ENCODE results near the gene NMS. TPM values are rescaled to one million over a fixed set of nuclear protein-coding genes. Genes with fewer than 3 reads are reported as not detected.

Gene NMS
- total RNA-seq, 1 experiment from 2014 or later: not detected

GRCh38 chr2:100485396-100485795, 15.1 kb downstream of the NMS start:
- no TSS peak for BruUV-seq (replicated peaks)
- intact Hi-C loops (cut with micrococcal nuclease; ENCODE audit: unreplicated experiment): no loop called here
- DNase-seq (ENCODE audit: low spot score): no peak
- no peaks in the 10 kb centered on the region for H3K9me3 ChIP-seq (ENCODE audit: low read depth, low read length, poor library complexity, severe bottlenecking)
- no peak overlapping the region for H3K27ac ChIP-seq (ENCODE audit: low read depth, low read length, poor library complexity, severe bottlenecking)
- H3K36me3 ChIP-seq (ENCODE audit: insufficient read depth, low read length, poor library complexity, severe bottlenecking): no peaks in the 10 kb centered on the region
- no peaks in the 10 kb centered on the region for H3K4me1 ChIP-seq (ENCODE audit: insufficient read depth, low read length, poor library complexity, severe bottlenecking)
- H3K4me3 ChIP-seq (ENCODE audit: low read depth, low read length, poor library complexity, severe bottlenecking): no peak overlapping the region
- ChIA-PET POLR2A (ENCODE audit: low non-redundant PET) (no interaction called here), CTCF (no interaction called here)
- peaks cover 9% of the 10 kb centered on the region for H3K27me3 ChIP-seq (replicated peaks; ENCODE audit: insufficient read depth, low read depth, low read length, poor library complexity)
- TF ChIP-seq, protein P1, sequence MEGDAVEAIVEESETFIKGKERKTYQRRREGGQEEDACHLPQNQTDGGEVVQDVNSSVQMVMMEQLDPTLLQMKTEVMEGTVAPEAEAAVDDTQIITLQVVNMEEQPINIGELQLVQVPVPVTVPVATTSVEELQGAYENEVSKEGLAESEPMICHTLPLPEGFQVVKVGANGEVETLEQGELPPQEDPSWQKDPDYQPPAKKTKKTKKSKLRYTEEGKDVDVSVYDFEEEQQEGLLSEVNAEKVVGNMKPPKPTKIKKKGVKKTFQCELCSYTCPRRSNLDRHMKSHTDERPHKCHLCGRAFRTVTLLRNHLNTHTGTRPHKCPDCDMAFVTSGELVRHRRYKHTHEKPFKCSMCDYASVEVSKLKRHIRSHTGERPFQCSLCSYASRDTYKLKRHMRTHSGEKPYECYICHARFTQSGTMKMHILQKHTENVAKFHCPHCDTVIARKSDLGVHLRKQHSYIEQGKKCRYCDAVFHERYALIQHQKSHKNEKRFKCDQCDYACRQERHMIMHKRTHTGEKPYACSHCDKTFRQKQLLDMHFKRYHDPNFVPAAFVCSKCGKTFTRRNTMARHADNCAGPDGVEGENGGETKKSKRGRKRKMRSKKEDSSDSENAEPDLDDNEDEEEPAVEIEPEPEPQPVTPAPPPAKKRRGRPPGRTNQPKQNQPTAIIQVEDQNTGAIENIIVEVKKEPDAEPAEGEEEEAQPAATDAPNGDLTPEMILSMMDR (conservative IDR thresholded peaks at IDR 0.05; ENCODE audit: low read depth, low read length): no peak
- TF ChIP-seq EZH2 (IDR thresholded peaks at IDR 0.05; ENCODE audit: borderline replicate concordance, low read depth, low read length, poor library complexity, severe bottlenecking): no peak

DNA sequence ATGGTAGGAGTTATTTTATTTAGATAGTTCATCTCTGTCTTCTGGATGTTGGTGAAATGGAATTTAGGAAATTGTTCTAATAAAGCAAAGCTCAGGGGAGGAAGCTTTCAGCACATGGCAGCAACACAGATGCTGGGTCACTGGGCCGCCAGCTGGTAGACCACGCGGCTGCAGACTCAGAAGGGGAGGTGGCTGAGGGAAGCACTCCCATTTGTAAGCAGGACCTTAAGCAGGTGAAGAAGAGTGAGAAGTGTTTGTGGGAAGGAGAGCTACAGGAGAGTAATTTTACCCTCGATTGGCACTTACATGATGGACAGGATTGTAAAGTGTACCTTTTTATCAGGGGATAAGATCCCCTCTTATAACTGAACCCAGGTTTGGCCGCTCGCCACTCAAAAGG, 24.4 kb downstream of the NMS start:
- POLR2A ChIA-PET (ENCODE audit: low non-redundant PET): no interaction called here

DNA sequence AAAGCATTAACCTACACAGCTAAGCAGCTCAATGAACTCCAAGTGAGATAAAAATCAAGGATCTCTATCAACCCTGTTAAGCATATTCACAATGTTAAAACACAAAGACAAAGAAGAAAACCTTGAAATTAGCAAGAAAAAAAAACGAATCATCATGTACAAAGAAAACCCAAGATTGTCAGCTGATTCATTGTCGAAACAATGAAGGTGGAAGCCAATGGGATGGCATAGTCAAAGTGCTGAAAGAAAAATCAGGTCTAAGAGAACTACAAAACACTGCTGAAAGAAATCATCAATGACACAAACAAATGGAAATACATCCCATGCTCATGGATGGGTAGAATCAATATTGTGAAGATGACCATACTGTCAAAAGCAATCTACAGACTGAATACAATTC, 32.5 kb downstream of the NMS start:
- no peaks in the 10 kb centered on the region for H3K36me3 ChIP-seq (ENCODE audit: insufficient read depth, low read length, poor library complexity, severe bottlenecking)
- ChIA-PET POLR2A (ENCODE audit: low non-redundant PET) (no interaction called here), CTCF (no interaction called here)
- intact Hi-C loops (cut with micrococcal nuclease; ENCODE audit: unreplicated experiment): no loop called here
- peaks cover 5% of the 10 kb centered on the region for H3K9me3 ChIP-seq (ENCODE audit: low read depth, low read length, poor library complexity, severe bottlenecking)
- no TSS peak for BruUV-seq (replicated peaks)
- H3K27me3 ChIP-seq (replicated peaks; ENCODE audit: insufficient read depth, low read depth, low read length, poor library complexity): no peaks in the 10 kb centered on the region
- H3K27ac ChIP-seq (ENCODE audit: low read depth, low read length, poor library complexity, severe bottlenecking): no peak overlapping the region
- H3K4me1 ChIP-seq (ENCODE audit: insufficient read depth, low read length, poor library complexity, severe bottlenecking): no peaks in the 10 kb centered on the region
- no peak for TF ChIP-seq EZH2 (IDR thresholded peaks at IDR 0.05; ENCODE audit: borderline replicate concordance, low read depth, low read length, poor library complexity, severe bottlenecking)
- TF ChIP-seq, protein P1 (conservative IDR thresholded peaks at IDR 0.05; ENCODE audit: low read depth, low read length): no peak
- no peak for DNase-seq (ENCODE audit: low spot score)
- H3K4me3 ChIP-seq (ENCODE audit: low read depth, low read length, poor library complexity, severe bottlenecking): no peak overlapping the region

More for the DNA sequence above, 24.4 kb downstream of the NMS start:
- no peak for DNase-seq (ENCODE audit: low spot score)
- no TSS peak for BruUV-seq (replicated peaks)
- no peaks in the 10 kb centered on the region for H3K4me1 ChIP-seq (ENCODE audit: insufficient read depth, low read length, poor library complexity, severe bottlenecking)
- no peaks in the 10 kb centered on the region for H3K9me3 ChIP-seq (ENCODE audit: low read depth, low read length, poor library complexity, severe bottlenecking)
- no peak overlapping the region for H3K4me3 ChIP-seq (ENCODE audit: low read depth, low read length, poor library complexity, severe bottlenecking)
- H3K36me3 ChIP-seq (ENCODE audit: insufficient read depth, low read length, poor library complexity, severe bottlenecking): no peaks in the 10 kb centered on the region
- H3K27ac ChIP-seq (ENCODE audit: low read depth, low read length, poor library complexity, severe bottlenecking): no peak overlapping the region
- intact Hi-C loops (cut with micrococcal nuclease; ENCODE audit: unreplicated experiment): no loop called here
- CTCF ChIA-PET: no interaction called here
- TF ChIP-seq EZH2 (IDR thresholded peaks at IDR 0.05; ENCODE audit: borderline replicate concordance, low read depth, low read length, poor library complexity, severe bottlenecking): no peak
- TF ChIP-seq, protein P1 (conservative IDR thresholded peaks at IDR 0.05; ENCODE audit: low read depth, low read length): no peak
- no peaks in the 10 kb centered on the region for H3K27me3 ChIP-seq (replicated peaks; ENCODE audit: insufficient read depth, low read depth, low read length, poor library complexity)
